DOHH2 (cell line): ENCODE data around the gene SLC6A13.

Experiments used
- H3F3A ChIP-seq: fragments of 200-600 bp; sonication (generic), shearing (Covaris generic); 2 replicates; pipeline ENCODE4 v1.6.0; 2016; ENCODE audit warnings: antibody characterized with exemption, mild to moderate bottlenecking; ENCODE audit not compliant: control insufficient read depth, insufficient read depth
- H3K27ac ChIP-seq: fragments of 200-600 bp; sonication (generic); 2 replicates; pipeline ENCODE4 v1.5.1; 2014; ENCODE audit warnings: low read depth, mild to moderate bottlenecking, low read length, moderate library complexity
- H3K27me3 ChIP-seq: fragments of 200-600 bp; sonication (generic); 2 replicates; pipeline ENCODE4 v1.6.1; 2014; ENCODE audit warnings: mild to moderate bottlenecking, low read length, mixed read lengths; ENCODE audit not compliant: control insufficient read depth
- H3K36me3 ChIP-seq: fragments of 200-600 bp; sonication (generic); 2 replicates; pipeline ENCODE4 v1.6.1; 2014; ENCODE audit warnings: mild to moderate bottlenecking, low read length, moderate library complexity, mixed read lengths; ENCODE audit not compliant: control insufficient read depth
- H3K4me1 ChIP-seq: fragments of 200-600 bp; sonication (generic); 2 replicates; pipeline ENCODE4 v1.6.1; 2014; ENCODE audit warnings: mild to moderate bottlenecking, low read length, mixed read lengths; ENCODE audit not compliant: control insufficient read depth
- H3K4me2 ChIP-seq: fragments of 200-600 bp; sonication (generic); 2 replicates; pipeline ENCODE4 v1.6.0; 2014; ENCODE audit warnings: mild to moderate bottlenecking, low read length, moderate library complexity
- H3K4me3 ChIP-seq: fragments of 200-600 bp; sonication (generic); 2 replicates; pipeline ENCODE4 v1.5.1; 2014; ENCODE audit warnings: mild to moderate bottlenecking, low read length, mixed read lengths
- H3K79me2 ChIP-seq: fragments of 200-600 bp; sonication (generic); 2 replicates; pipeline ENCODE4 v1.6.1; 2014; ENCODE audit warnings: mild to moderate bottlenecking, low read length, mixed read lengths; ENCODE audit not compliant: control insufficient read depth
- H3K9me2 ChIP-seq: fragments of 200-600 bp; sonication (generic); replicated peaks from 2 replicates; pipeline ENCODE4 v1.6.1; 2014; ENCODE audit warnings: mild to moderate bottlenecking, low read length, mixed read lengths; ENCODE audit not compliant: control insufficient read depth
- H3K9me3 ChIP-seq: fragments of 200-600 bp; sonication (generic); 2 replicates; pipeline ENCODE4 v1.6.1; 2014; ENCODE audit warnings: antibody characterized with exemption, low read length, mixed read lengths; ENCODE audit not compliant: control insufficient read depth, insufficient read depth
- H4K20me1 ChIP-seq: fragments of 200-600 bp; sonication (generic); 2 replicates; pipeline ENCODE4 v1.6.0; 2014; ENCODE audit warnings: low read depth, mild to moderate bottlenecking, antibody characterized with exemption, low read length, moderate library complexity; ENCODE audit not compliant: control insufficient read depth, insufficient read depth
- CTCF ChIP-seq: fragments of 200-600 bp; sonication (generic); IDR thresholded peaks from one replicate; pipeline ENCODE4 v1.5.1; 2014; ENCODE audit warnings: antibody characterized with exemption, mild to moderate bottlenecking, low read depth, low read length; ENCODE audit not compliant: poor library complexity, severe bottlenecking
- EZH2phosphoT487 ChIP-seq: fragments of 200-600 bp; sonication (generic); IDR thresholded peaks from 2 replicates; pipeline ENCODE4 v1.6.1; 2017; ENCODE audit warnings: borderline replicate concordance, mild to moderate bottlenecking, antibody characterized with exemption, low read length, moderate library complexity, mixed read lengths

The SLC6A13 gene

GRCh38 chr12:292186-292585 is 29.6 kb upstream of the SLC6A13 start:
- Histone ChIP-seq H3K27me3 (no peaks in the 10 kb centered on the region), H3K4me3 (no peak overlapping the region), H3K4me2 (no peak overlapping the region), H3K4me1 (no peaks in the 10 kb centered on the region), H3K9me2 (no peaks in the 10 kb centered on the region), H3K9me3 (no peaks in the 10 kb centered on the region), H3K36me3 (peaks cover 85% of the 10 kb centered on the region), H3F3A (no peaks in the 10 kb centered on the region), H4K20me1 (no peaks in the 10 kb centered on the region), H3K27ac (no peak overlapping the region), H3K79me2 (no peaks in the 10 kb centered on the region)
- TF ChIP-seq EZH2phosphoT487 (no peak), CTCF (no peak)

- H4K20me1 ChIP-seq: no peaks in the 10 kb centered on the region
- TF ChIP-seq EZH2phosphoT487 (no peak), CTCF (no peak)
- H3F3A ChIP-seq: no peaks in the 10 kb centered on the region
- H3K27me3 ChIP-seq: no peaks in the 10 kb centered on the region
- H3K4me2 ChIP-seq: no peak overlapping the region
- H3K4me3 ChIP-seq: no peak overlapping the region
- no peaks in the 10 kb centered on the region for H3K9me2 ChIP-seq
- peaks cover 86% of the 10 kb centered on the region for H3K36me3 ChIP-seq
- H3K9me3 ChIP-seq: no peaks in the 10 kb centered on the region
- H3K79me2 ChIP-seq: no peaks in the 10 kb centered on the region
- H3K27ac ChIP-seq: no peak overlapping the region
- H3K4me1 ChIP-seq: no peaks in the 10 kb centered on the region
Measured at GRCh38 chr12:291153-291723, 28.6 kb upstream of the SLC6A13 start.

GRCh38 chr12:288687-289086 is 26.1 kb upstream of the SLC6A13 start:
- Histone ChIP-seq H3K79me2 (no peaks in the 10 kb centered on the region), H3K4me2 (no peak overlapping the region)
- no peak for TF ChIP-seq CTCF
- TF ChIP-seq EZH2phosphoT487: no peak

More at GRCh38 chr12:288687-289086, 26.1 kb upstream of the SLC6A13 start:
- H3K27ac ChIP-seq: no peak overlapping the region
- H3K4me1 ChIP-seq: no peaks in the 10 kb centered on the region
- H4K20me1 ChIP-seq: no peaks in the 10 kb centered on the region
- H3K9me3 ChIP-seq: no peaks in the 10 kb centered on the region
- peaks cover 81% of the 10 kb centered on the region for H3K36me3 ChIP-seq
- no peaks in the 10 kb centered on the region for H3F3A ChIP-seq
- no peaks in the 10 kb centered on the region for H3K9me2 ChIP-seq
- no peak overlapping the region for H3K4me3 ChIP-seq
- H3K27me3 ChIP-seq: no peaks in the 10 kb centered on the region
